Sigmoid colon (tissue), 7 donors: ENCODE data around the gene ZNF346. TPM values are rescaled to one million over a fixed set of nuclear protein-coding genes. Genes with fewer than 3 reads are reported as not detected.
A peak's percentile ranks its signal among the peaks of the same experiment; 100 is the strongest.
"Not testable (repeated sequence)": the region's sequence is repeated elsewhere in the genome, so short reads cannot be mapped to it uniquely, and the experiment has no call there.

Source experiments
- DNase-seq: peaks from one replicate; pipeline ENCODE4 v3.0.0-alpha.2; 2019
- H3K27ac ChIP-seq, 4 donors: fragments of 200-600 bp; sonication (generic); one replicate each; pipeline ENCODE4 v1.5.1; 2016 to 2019; ENCODE audit warnings: mild to moderate bottlenecking in 1 of 4
- H3K27me3 ChIP-seq, 3 donors: fragments of 200-600 bp; sonication (generic); one replicate each; pipeline ENCODE4 v1.5.1; 2019; ENCODE audit warnings: mild to moderate bottlenecking in 1 of 3
- H3K36me3 ChIP-seq, 4 donors: fragments of 200-600 bp; sonication (generic); one replicate each; pipeline ENCODE4 v1.5.1; 2016 to 2019
- H3K4me1 ChIP-seq, 4 donors: fragments of 200-600 bp; sonication (generic); one replicate each; pipeline ENCODE4 v1.5.1; 2017 to 2019
- H3K4me3 ChIP-seq, 4 donors: fragments of 200-600 bp; sonication (generic); one replicate each; pipeline ENCODE4 v1.5.1; 2017 to 2019; ENCODE audit warnings: mild to moderate bottlenecking in 2 of 4, moderate library complexity in 1 of 4
- H3K9me3 ChIP-seq, 4 donors: fragments of 200-600 bp in 3 of 4; sonication (generic) in 3 of 4; one replicate each; pipeline versions ENCODE4 v1.5.1 to v1.6.1; 2013 to 2019
- CTCF ChIP-seq, 4 experiments: fragments of 450-650 bp in 3 of 4; fragments of 200-600 bp in 1 of 4; IDR thresholded peaks; one replicate each; pipeline ENCODE4 v1.5.1; 2016 to 2019; ENCODE audit warnings: antibody characterized with exemption in 4 of 4, mild to moderate bottlenecking in 3 of 4, moderate library complexity in 2 of 4
- EP300 ChIP-seq, 4 donors: sonication (generic); formaldehyde crosslinking; IDR thresholded peaks; one replicate each; pipeline ENCODE4 v1.6.1; 2017; ENCODE audit warnings: antibody characterized with exemption in 4 of 4
- POLR2A ChIP-seq, 2 donors: fragments of 450-650 bp; IDR thresholded peaks; one replicate each; pipeline ENCODE4 v1.6.1; 2016; ENCODE audit warnings: antibody characterized with exemption in 2 of 2, mild to moderate bottlenecking in 2 of 2, moderate library complexity in 2 of 2
- POLR2AphosphoS5 ChIP-seq, 4 donors: sonication (generic); formaldehyde crosslinking; IDR thresholded peaks; one replicate each; pipeline ENCODE4 v1.6.1; 2017; ENCODE audit warnings: antibody characterized with exemption in 4 of 4
- WGBS, 2 donors: extraction: QIAGEN DNeasy Blood & Tissue Kit; methylation state at CpG; one replicate each; pipeline ENCODE4 v1.1.7; 2013; 5-methylcytosine and 5-hydroxymethylcytosine counted together
- intact Hi-C: fragments of 100-400 bp; cut with DNase I; formaldehyde crosslinking; loops from one replicate; pipeline ENCODE4 v1.15.1; 2023
- polyA plus RNA-seq, 3 donors: library from polyadenylated mRNA; stranded (reverse); fragments of 200-250 nt; gene quantifications; one replicate each; pipeline ENCODE4 v1.2.3, GENCODE V29; 2013
- total RNA-seq, 4 donors: library from RNA; depleted of rRNA; stranded (reverse); fragments of >200 nt; gene quantifications; one replicate each; pipeline ENCODE4 v1.1.0, GENCODE V29; 2016
- donor health status: healthy with polysubstance abuse.
- donor health status: Bipolar disorder and iron deficiency.
- donor health status: healthy.

The ZNF346 gene
- total and polyA plus RNA-seq, 7 donors, result 3.0 to 21.9 (median 12.5) TPM

- TF ChIP-seq CTCF (IDR thresholded peaks at IDR 0.05) (no peak), EP300 (IDR thresholded peaks at IDR 0.05) (no peak), POLR2AphosphoS5 (IDR thresholded peaks at IDR 0.05) (no peak), POLR2A (IDR thresholded peaks at IDR 0.05) (no peak)
- no peak for DNase-seq
- no peaks in the 10 kb centered on the region for H3K9me3 ChIP-seq
- peak overlapping the region in 2 of 4 donors; percentile 21 to 33 for H3K27ac ChIP-seq
- no peaks in the 10 kb centered on the region for H3K27me3 ChIP-seq
- H3K4me3 ChIP-seq, result no peak overlapping the region
- 86 to 97% methylated on average over 3 of the region's 3 CpGs for WGBS, 2 donors
- H3K36me3 ChIP-seq, result no peaks in the 10 kb centered on the region
- peaks cover 0 to 21% (median 16%) of the 10 kb centered on the region in 4 donors for H3K4me1 ChIP-seq
- intact Hi-C loops, result no loop called here
These were observed 27.4 kb upstream of the ZNF346 start for GRCh38 chr5:176995122-176995490.

- Histone ChIP-seq H3K27ac (peak overlapping the region in 1 of 4 donors; percentile 7), H3K27me3 (no peaks in the 10 kb centered on the region), H3K4me1 (peaks cover 0 to 21% (median 18%) of the 10 kb centered on the region in 4 donors), H3K4me3 (no peak overlapping the region), H3K9me3 (no peaks in the 10 kb centered on the region), H3K36me3 (no peaks in the 10 kb centered on the region)
- 57 to 61% methylated on average over 4 of the region's 4 CpGs for WGBS, 2 donors
- DNase-seq, result no peak
- intact Hi-C loops, result no loop called here
- no peak for TF ChIP-seq POLR2AphosphoS5 (IDR thresholded peaks at IDR 0.05)
- no peak for TF ChIP-seq POLR2A (IDR thresholded peaks at IDR 0.05)
- no peak for TF ChIP-seq EP300 (IDR thresholded peaks at IDR 0.05)
- no peak for TF ChIP-seq CTCF (IDR thresholded peaks at IDR 0.05)
These were observed 26.4 kb upstream of the ZNF346 start for GRCh38 chr5:176995896-176996767.

GRCh38 chr5:176996780-176997179 is 25.7 kb upstream of the ZNF346 start:
- H3K27ac ChIP-seq, result no peak overlapping the region
- intact Hi-C loops, result no loop called here
- WGBS, 2 donors, result 95% methylated on average over 5 of the region's 5 CpGs

GRCh38 chr5:176998828-176999227 is 23.7 kb upstream of the ZNF346 start:
- TF ChIP-seq CTCF (IDR thresholded peaks at IDR 0.05) (no peak), EP300 (IDR thresholded peaks at IDR 0.05) (no peak), POLR2AphosphoS5 (IDR thresholded peaks at IDR 0.05) (no peak), POLR2A (IDR thresholded peaks at IDR 0.05) (no peak)
- Histone ChIP-seq H3K27ac (no peak overlapping the region), H3K36me3 (no peaks in the 10 kb centered on the region), H3K27me3 (no peaks in the 10 kb centered on the region), H3K9me3 (no peaks in the 10 kb centered on the region), H3K4me3 (no peak overlapping the region), H3K4me1 (peaks cover 0 to 28% (median 19%) of the 10 kb centered on the region in 4 donors)
- intact Hi-C loops, result no loop called here
- DNase-seq, result no peak
- WGBS, 2 donors, result 96 to 97% methylated on average over 5 of the region's 5 CpGs

More at GRCh38 chr5:176996780-176997179, 25.7 kb upstream of the ZNF346 start:
- H3K9me3 ChIP-seq, result no peaks in the 10 kb centered on the region
- H3K36me3 ChIP-seq, result no peaks in the 10 kb centered on the region
- no peaks in the 10 kb centered on the region for H3K27me3 ChIP-seq
- no peak for DNase-seq
- peaks cover 0 to 23% (median 18%) of the 10 kb centered on the region in 4 donors for H3K4me1 ChIP-seq
- no peak for TF ChIP-seq CTCF (IDR thresholded peaks at IDR 0.05)
- TF ChIP-seq EP300 (IDR thresholded peaks at IDR 0.05), result no peak
- no peak for TF ChIP-seq POLR2A (IDR thresholded peaks at IDR 0.05)
- TF ChIP-seq POLR2AphosphoS5 (IDR thresholded peaks at IDR 0.05), result no peak
- H3K4me3 ChIP-seq, result no peak overlapping the region

GRCh38 chr5:176999526-176999925 is 23.0 kb upstream of the ZNF346 start:
- H3K4me1 ChIP-seq, result peaks cover 0 to 35% (median 25%) of the 10 kb centered on the region in 4 donors
- H3K27ac ChIP-seq, H3K9me3 ChIP-seq, H3K36me3 ChIP-seq, intact Hi-C loops, H3K4me3 ChIP-seq, DNase-seq, H3K27me3 ChIP-seq: not testable (repeated sequence)
